ENCODE results near the gene SH3GL2. TPM values are rescaled to one million over a fixed set of nuclear protein-coding genes. Genes with fewer than 3 reads are reported as not detected.
"Not testable (repeated sequence)": the region's sequence is repeated elsewhere in the genome, so short reads cannot be mapped to it uniquely, and the experiment has no call there.

The SH3GL2 gene
- total RNA-seq, 1 experiment from 2014 or later = 1.1 TPM

- DNase-seq = no peak
- Mint-ChIP-seq H3K4me1 (ENCODE audit: low read depth, unreplicated experiment) (no peaks in the 10 kb centered on the region), H3K27ac (ENCODE audit: unreplicated experiment) (no peak overlapping the region), H3K36me3 (ENCODE audit: insufficient read depth, unreplicated experiment) (no peaks in the 10 kb centered on the region), H3K9me3 (ENCODE audit: low read depth, unreplicated experiment) (no peaks in the 10 kb centered on the region), H3K27me3 (ENCODE audit: unreplicated experiment) (peaks cover 37% of the 10 kb centered on the region), H3K4me3 (ENCODE audit: low read depth, unreplicated experiment) (no peak overlapping the region)
- TF ChIP-seq CTCF (IDR thresholded peaks at IDR 0.05; ENCODE audit: unreplicated experiment) = no peak
- BruUV-seq (replicated peaks) = no TSS peak
- intact Hi-C loops (cut with micrococcal nuclease; ENCODE audit: unreplicated experiment) = no loop called here
- CTCF ChIA-PET = no interaction called here
Observed at GRCh38 chr9:17761984-17762676, 183.3 kb downstream of the SH3GL2 start.

GRCh38 chr9:17764306-17764705, 185.4 kb downstream of the SH3GL2 start:
- no peak for TF ChIP-seq CTCF (IDR thresholded peaks at IDR 0.05; ENCODE audit: unreplicated experiment)
- Mint-ChIP-seq H3K27ac (ENCODE audit: unreplicated experiment) (no peak overlapping the region), H3K27me3 (ENCODE audit: unreplicated experiment) (peaks cover 42% of the 10 kb centered on the region), H3K4me3 (ENCODE audit: low read depth, unreplicated experiment) (no peak overlapping the region), H3K4me1 (ENCODE audit: low read depth, unreplicated experiment) (no peaks in the 10 kb centered on the region), H3K9me3 (ENCODE audit: low read depth, unreplicated experiment) (no peaks in the 10 kb centered on the region), H3K36me3 (ENCODE audit: insufficient read depth, unreplicated experiment) (no peaks in the 10 kb centered on the region)
- CTCF ChIA-PET = no interaction called here
- intact Hi-C loops (cut with micrococcal nuclease; ENCODE audit: unreplicated experiment) = no loop called here
- no TSS peak for BruUV-seq (replicated peaks)
- no peak for DNase-seq

- CTCF ChIA-PET; H3K4me1 Mint-ChIP-seq (ENCODE audit: low read depth, unreplicated experiment); H3K9me3 Mint-ChIP-seq (ENCODE audit: low read depth, unreplicated experiment); H3K36me3 Mint-ChIP-seq (ENCODE audit: insufficient read depth, unreplicated experiment); H3K27ac Mint-ChIP-seq (ENCODE audit: unreplicated experiment); H3K4me3 Mint-ChIP-seq (ENCODE audit: low read depth, unreplicated experiment); DNase-seq; intact Hi-C loops (cut with micrococcal nuclease; ENCODE audit: unreplicated experiment); BruUV-seq (replicated peaks): not testable (repeated sequence)
- H3K27me3 Mint-ChIP-seq (ENCODE audit: unreplicated experiment) = peaks cover 42% of the 10 kb centered on the region
Observed at GRCh38 chr9:17765131-17765530, 186.3 kb downstream of the SH3GL2 start.

- Mint-ChIP-seq H3K27ac (ENCODE audit: unreplicated experiment) (no peak overlapping the region), H3K4me1 (ENCODE audit: low read depth, unreplicated experiment) (no peaks in the 10 kb centered on the region), H3K4me3 (ENCODE audit: low read depth, unreplicated experiment) (no peak overlapping the region), H3K9me3 (ENCODE audit: low read depth, unreplicated experiment) (no peaks in the 10 kb centered on the region), H3K36me3 (ENCODE audit: insufficient read depth, unreplicated experiment) (no peaks in the 10 kb centered on the region), H3K27me3 (ENCODE audit: unreplicated experiment) (peaks cover 35% of the 10 kb centered on the region)
- BruUV-seq (replicated peaks) = no TSS peak
- DNase-seq = no peak
- intact Hi-C loops (cut with micrococcal nuclease; ENCODE audit: unreplicated experiment) = no loop called here
- CTCF ChIA-PET = no interaction called here
- TF ChIP-seq CTCF (IDR thresholded peaks at IDR 0.05; ENCODE audit: unreplicated experiment) = no peak
Observed at GRCh38 chr9:17772223-17772622, 193.4 kb downstream of the SH3GL2 start.

DNA sequence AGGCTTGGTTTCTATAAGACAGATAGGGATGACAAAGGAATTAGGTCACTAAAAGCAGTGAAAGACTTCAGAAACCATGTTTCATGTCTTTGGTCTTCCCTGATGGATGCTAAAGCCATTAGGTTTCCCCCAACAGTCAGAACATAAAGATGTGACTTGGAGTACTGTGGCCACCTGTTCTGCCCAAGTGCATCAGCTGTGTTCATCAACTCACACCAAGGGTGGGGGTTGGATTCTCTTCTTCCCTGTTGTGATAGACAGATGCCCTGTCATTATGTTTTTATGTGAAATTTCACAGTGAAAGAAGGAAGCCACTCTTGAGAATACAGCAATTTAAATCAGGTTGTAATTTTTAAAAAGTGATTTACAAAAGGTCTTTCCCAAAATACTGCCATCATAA, 196.8 kb downstream of the SH3GL2 start:
- peaks cover 15% of the 10 kb centered on the region for H3K27me3 Mint-ChIP-seq (ENCODE audit: unreplicated experiment)
- DNase-seq = no peak
- H3K27ac Mint-ChIP-seq (ENCODE audit: unreplicated experiment) = no peak overlapping the region
- H3K4me1 Mint-ChIP-seq (ENCODE audit: low read depth, unreplicated experiment) = no peaks in the 10 kb centered on the region
- intact Hi-C loops (cut with micrococcal nuclease; ENCODE audit: unreplicated experiment) = no loop called here
- H3K9me3 Mint-ChIP-seq (ENCODE audit: low read depth, unreplicated experiment) = no peaks in the 10 kb centered on the region
- CTCF ChIA-PET = no interaction called here
- no peak for TF ChIP-seq CTCF (IDR thresholded peaks at IDR 0.05; ENCODE audit: unreplicated experiment)
- no peak overlapping the region for H3K4me3 Mint-ChIP-seq (ENCODE audit: low read depth, unreplicated experiment)
- BruUV-seq (replicated peaks) = no TSS peak
- no peaks in the 10 kb centered on the region for H3K36me3 Mint-ChIP-seq (ENCODE audit: insufficient read depth, unreplicated experiment)
